Cardiac fibroblast (primary cell): Measurements from ENCODE around the gene RITA1.

ENCODE experiments used
- DNase-seq, 2 donors: peaks; one replicate each; pipeline versions ENCODE4 v3.0.0 to v3.0.0-alpha.2; 2010; ENCODE audit warnings: low read depth in 2 of 2
- H3K4me3 ChIP-seq, 2 donors: replicated peaks in 1 of 2; 1 replicate in 1 of 2; 2 replicates in 1 of 2; pipeline ENCODE4 v1.5.1; 2011; ENCODE audit warnings: low read depth in 2 of 2, low read length in 2 of 2, mild to moderate bottlenecking in 2 of 2, moderate library complexity in 1 of 2
- TF ChIP-seq, protein P1 (sequence below): IDR thresholded peaks from one replicate; pipeline ENCODE4 v1.5.1; 2011; ENCODE audit warnings: low read depth, mild to moderate bottlenecking, low read length, inconsistent platforms

RITA1 gene

DNA sequence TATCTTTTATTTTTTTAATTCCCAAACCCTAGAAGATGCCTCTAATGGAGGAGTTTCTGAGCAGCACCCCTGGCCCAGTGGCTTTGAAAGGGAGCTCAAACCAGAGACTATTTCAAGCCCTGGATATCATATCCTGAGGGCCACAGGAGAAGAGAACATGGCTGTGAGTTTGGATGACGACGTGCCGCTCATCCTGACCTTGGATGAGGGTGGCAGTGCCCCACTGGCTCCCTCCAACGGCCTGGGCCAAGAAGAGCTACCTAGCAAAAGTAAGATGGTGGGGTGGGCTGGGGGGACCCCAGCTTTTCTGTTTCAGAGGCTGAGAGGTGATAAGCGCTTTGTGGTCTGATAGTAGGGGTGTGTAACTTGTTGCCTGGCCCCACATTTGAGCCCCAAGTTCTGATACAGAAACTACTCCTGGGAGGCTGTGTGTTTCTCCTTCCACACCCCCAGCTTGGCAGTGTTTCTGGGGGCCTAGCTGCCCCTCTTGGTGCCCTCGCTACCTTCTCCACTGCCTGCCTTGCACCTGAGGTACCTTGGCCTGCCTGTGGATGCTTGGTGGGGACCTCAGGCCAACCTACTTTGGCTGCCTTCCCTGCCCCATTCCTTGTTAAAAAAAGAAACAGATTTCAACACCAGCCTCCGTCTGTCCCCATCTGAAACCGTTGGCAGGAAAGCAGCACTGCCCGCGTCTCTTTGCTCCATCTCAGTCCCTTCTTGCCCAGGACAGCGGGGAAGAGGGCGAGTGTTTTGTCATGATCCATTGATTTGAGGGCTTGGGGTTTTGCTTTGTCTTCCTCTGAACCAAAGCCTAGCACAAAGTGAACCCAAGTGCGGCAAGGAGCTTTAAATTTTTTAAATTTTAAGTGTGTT, 41.4 kb downstream of the RITA1 start:
- H3K4me3 ChIP-seq = no peak overlapping the region
- TF ChIP-seq, protein P1, sequence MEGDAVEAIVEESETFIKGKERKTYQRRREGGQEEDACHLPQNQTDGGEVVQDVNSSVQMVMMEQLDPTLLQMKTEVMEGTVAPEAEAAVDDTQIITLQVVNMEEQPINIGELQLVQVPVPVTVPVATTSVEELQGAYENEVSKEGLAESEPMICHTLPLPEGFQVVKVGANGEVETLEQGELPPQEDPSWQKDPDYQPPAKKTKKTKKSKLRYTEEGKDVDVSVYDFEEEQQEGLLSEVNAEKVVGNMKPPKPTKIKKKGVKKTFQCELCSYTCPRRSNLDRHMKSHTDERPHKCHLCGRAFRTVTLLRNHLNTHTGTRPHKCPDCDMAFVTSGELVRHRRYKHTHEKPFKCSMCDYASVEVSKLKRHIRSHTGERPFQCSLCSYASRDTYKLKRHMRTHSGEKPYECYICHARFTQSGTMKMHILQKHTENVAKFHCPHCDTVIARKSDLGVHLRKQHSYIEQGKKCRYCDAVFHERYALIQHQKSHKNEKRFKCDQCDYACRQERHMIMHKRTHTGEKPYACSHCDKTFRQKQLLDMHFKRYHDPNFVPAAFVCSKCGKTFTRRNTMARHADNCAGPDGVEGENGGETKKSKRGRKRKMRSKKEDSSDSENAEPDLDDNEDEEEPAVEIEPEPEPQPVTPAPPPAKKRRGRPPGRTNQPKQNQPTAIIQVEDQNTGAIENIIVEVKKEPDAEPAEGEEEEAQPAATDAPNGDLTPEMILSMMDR = no peak
- no peak for DNase-seq

DNA sequence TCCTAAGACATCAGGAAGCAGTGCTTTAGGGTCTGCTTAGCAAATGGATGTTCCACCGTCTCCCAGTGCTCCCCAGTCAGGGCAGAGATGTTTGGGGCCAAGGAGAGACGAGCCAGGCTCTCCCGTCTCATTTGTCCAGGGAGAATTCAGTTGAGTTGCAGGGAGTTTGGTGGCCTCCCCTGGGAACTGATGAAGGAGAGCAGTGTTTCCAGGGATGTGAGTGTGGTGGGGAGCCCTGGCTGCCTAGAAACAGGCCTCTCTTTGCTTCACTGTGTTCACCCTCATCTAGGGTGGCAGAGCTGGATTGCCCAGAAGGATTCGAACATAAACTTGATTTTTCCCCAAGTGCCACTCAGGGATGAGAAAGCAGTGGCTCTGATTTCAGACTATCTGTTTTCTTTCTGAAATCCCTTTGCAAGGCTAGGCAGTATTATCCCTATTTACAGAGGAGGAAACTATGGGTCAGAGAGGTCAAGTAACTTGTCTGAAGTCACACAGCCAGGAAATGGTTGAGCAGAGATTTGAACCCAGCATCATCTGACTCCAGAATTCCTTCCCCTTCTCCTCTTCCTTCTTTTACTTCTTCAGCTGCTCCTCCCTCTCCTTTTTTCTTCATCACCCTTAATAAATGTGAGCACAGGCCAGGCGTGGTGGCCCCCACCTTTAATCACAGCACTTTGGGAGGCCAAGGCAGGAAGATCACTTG, 42.3 kb downstream of the RITA1 start:
- TF ChIP-seq, protein P1 = no peak
- no peak overlapping the region for H3K4me3 ChIP-seq
- DNase-seq = no peak

DNA sequence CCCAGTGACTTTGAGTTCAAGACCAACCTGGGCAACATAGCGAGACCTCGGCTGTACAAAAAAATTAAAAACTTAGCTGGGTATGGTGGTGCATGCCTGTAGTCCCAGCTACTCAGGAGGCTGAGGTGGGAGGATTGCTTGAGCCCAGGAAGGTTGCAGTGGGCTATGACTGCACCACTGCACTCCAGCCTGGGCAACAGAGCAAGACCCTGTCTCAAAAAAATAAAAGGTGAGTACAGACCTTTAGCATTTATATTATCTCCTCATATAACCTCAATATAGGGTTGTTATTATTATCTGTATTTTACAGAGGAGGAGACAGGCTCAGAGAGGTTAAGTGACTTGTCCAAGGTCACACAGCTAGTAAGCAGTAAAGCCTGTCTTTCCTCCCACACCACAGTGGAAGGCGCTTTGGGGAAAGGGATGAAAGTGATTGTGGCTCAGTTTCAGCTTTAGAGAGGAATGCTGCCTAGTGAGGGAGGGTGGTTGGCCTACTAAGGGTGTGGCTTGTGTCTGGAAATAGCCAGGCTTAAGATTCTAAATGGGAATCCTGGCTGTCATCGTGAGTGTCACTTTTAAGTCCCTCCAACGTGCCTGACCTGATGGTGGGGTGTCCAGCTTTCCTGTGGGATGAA, 43.0 kb downstream of the RITA1 start:
- TF ChIP-seq, protein P1 = no peak
- no peak for DNase-seq
- no peak overlapping the region for H3K4me3 ChIP-seq

DNA sequence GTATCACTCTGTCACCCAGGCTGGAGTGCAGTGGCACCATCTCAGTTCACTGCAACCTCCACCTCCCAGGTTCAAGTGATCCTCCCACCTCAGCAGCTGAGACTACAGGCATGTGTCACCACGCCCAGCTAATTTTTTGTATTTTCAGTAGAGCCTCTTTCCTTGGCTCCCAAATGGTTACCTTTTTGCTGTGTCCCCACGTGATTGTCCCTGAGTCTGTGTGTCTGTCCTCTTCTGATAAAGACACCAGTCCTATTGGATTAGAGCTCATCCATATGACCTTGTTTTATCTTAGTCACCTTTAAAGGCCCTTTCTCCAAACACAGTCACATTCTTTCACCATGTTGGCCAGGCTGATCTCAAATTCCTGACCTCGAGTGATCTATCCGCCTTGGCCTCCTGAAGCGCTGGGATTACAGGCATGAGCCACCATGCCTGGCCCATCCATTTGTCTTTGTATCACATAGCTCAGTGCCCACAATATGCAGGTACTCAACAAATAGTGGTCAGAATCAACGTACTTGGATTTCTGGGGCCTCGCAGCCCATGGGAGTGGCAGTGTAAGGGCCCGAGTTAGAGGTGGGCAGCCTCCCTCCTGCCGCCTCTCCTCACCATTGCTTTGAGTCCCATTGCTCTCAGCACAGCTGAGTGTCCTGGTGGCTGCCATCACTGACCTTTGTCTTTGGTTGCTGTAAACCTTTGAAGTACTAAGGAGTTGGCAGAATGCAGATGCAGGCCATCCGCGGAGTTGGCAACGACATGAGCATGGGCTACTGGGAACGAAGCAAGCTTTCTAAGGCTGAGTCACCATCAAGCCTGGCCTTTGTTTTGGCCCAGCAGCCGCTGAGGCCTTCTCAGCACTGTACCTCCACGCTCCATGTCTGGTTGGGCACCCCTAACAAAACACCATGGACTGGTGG, 45.1 kb downstream of the RITA1 start:
- no peak overlapping the region for H3K4me3 ChIP-seq
- TF ChIP-seq, protein P1 = no peak
- DNase-seq = no peak

DNA sequence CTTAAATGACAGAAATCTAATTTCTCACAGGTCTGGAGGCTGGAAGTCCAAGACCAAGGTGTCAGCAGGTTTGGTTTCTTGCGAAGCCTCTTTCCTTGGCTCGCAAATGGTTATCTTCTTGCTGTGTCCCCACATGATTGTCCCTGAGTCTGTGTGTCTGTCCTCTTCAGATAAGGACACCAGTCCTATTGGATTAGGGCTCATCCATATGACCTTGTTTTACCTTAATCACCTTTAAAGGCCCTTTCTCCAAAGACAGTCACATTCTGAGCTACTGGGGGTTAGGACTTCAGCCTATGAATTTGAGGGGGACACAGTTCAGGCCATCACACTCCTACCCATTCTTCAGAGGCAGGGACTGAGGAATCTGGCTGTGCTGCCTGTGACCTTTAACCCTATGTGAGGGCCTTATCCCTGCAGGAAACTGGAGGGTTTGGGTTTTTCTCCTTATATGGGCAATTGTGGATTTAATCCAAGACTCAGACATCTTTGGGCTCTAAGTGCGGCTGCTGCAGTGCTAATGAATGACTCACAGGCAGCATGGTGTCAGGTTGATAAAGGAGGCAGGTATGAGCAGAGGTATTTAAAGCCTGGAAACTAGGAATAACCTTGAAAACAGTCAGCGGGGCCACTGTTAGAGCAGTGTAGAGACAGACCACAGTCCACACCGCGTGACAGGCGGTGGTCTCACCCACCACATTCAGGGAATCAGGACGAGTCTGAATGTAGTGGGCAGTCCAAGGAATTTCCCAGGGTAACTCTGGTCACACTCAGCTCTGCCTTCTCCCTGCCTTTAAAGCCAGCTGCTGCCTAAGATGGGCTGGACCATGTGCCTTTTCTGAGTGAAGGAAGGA, 45.9 kb downstream of the RITA1 start:
- peak in 1 of 2 donors; percentile 81 for DNase-seq
- H3K4me3 ChIP-seq = no peak overlapping the region
- TF ChIP-seq, protein P1 = no peak
